ENCODE results near the gene NTNG1. TPM values are rescaled to one million over a fixed set of nuclear protein-coding genes. Genes with fewer than 3 reads are reported as not detected.

The NTNG1 gene
- total and polyA plus RNA-seq, 4 donors: 0.72 to 26.7 (median 3.9) TPM

DNA sequence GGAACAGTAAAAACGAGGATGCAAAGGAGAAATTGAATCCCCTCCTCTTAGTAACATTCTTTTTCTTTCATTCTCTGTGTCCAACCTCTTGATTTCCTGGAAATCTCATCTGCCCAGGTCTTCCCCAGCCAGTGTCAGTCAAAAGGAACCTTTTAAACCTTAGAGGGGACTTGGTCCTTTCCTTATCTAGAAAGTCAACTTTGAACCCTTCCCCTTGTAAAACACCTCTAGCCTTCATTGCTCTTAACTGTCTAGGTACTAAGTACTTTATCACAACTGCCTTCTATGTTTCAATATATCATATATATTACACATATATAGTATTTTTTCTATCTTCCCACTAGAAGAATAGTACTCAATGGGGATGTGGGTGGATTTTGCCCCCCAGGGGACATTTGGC lies 282.1 kb downstream of the NTNG1 start:
- H3K4me1 ChIP-seq (ENCODE audit: control insufficient read depth in 5 of 5, insufficient read depth in 5 of 5, low read length in 5 of 5): no peaks in the 10 kb centered on the region
- no peaks in the 10 kb centered on the region for H3K36me3 ChIP-seq (ENCODE audit: control insufficient read depth in 4 of 4, insufficient read depth in 4 of 4, low read length in 4 of 4)
- DNase-seq: no peak
- H3K27me3 ChIP-seq (ENCODE audit: control insufficient read depth in 3 of 3, insufficient read depth in 3 of 3, low read length in 2 of 3): no peaks in the 10 kb centered on the region
- WGBS, 2 donors: 73 to 84% methylated on average over 1 of the region's 1 CpG
- TF ChIP-seq, protein P1, sequence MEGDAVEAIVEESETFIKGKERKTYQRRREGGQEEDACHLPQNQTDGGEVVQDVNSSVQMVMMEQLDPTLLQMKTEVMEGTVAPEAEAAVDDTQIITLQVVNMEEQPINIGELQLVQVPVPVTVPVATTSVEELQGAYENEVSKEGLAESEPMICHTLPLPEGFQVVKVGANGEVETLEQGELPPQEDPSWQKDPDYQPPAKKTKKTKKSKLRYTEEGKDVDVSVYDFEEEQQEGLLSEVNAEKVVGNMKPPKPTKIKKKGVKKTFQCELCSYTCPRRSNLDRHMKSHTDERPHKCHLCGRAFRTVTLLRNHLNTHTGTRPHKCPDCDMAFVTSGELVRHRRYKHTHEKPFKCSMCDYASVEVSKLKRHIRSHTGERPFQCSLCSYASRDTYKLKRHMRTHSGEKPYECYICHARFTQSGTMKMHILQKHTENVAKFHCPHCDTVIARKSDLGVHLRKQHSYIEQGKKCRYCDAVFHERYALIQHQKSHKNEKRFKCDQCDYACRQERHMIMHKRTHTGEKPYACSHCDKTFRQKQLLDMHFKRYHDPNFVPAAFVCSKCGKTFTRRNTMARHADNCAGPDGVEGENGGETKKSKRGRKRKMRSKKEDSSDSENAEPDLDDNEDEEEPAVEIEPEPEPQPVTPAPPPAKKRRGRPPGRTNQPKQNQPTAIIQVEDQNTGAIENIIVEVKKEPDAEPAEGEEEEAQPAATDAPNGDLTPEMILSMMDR (IDR thresholded peaks at IDR 0.05; ENCODE audit: control extremely low read depth, extremely low read depth): no peak
- H3K4me3 ChIP-seq: no peak overlapping the region
- H3K9ac ChIP-seq (ENCODE audit: insufficient read depth in 1 of 2, low read length in 2 of 2): no peak overlapping the region
- no peak for ATAC-seq (ENCODE audit: insufficient read depth, low FRiP score)
- H3K27ac ChIP-seq (ENCODE audit: low read depth in 1 of 2, low read length in 1 of 2): no peak overlapping the region
- no peaks in the 10 kb centered on the region for H3K9me3 ChIP-seq (ENCODE audit: control insufficient read depth in 4 of 4, insufficient read depth in 3 of 4, low read length in 3 of 4)

DNA sequence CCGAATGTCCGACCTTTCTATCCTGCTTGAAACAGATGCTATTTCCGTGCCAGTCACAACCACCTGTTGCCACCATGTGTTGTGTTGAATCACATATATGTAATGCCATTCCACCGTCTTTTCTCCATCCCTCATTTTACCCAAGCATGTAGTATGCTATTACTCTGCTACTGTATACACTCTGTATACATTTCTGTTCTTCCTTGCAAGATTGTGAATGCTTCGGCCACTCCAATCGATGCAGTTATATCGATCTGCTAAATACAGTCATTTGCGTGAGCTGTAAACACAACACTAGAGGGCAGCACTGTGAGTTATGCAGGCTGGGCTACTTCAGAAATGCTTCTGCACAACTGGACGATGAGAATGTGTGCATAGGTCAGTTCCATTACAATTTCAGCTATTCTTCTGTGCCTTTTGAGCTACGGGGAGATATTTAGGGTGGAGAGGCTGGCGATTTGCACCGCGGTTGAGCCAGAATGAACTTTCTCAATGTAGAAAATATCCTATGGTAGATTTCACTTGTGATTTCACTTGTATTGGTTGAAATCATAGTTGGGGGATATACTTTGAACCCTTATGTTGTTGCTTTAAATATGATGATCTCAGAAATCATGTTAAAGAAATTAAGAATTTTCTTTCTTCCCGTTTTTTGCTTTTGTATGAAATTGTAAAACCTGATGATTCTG lies 289.8 kb downstream of the NTNG1 start:
- no peaks in the 10 kb centered on the region for H3K36me3 ChIP-seq (ENCODE audit: control insufficient read depth in 4 of 4, insufficient read depth in 4 of 4, low read length in 4 of 4)
- no peak for ATAC-seq (ENCODE audit: insufficient read depth, low FRiP score)
- peak in 2 of 3 donors; percentile 18 to 44 for DNase-seq

DNA sequence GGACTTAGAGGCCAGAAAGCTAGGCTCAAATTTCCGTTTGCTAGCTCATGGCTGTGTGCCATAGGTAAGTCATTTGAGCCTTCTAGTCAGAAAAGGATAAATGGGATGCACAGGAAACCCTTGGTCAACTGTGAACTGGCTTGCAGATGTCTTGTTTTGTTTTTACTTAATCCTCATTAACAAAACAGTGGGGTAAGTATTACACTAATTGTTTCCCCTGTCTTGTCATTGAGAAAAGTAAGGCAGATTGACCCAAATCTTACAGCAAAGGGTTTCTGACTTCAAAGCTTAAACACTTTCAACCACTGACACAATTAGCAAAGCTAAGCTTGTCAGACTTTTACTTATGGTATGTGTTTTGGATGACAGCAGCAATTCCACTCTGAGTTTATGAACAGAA lies 291.3 kb downstream of the NTNG1 start:
- no peaks in the 10 kb centered on the region for H3K9me3 ChIP-seq (ENCODE audit: control insufficient read depth in 4 of 4, insufficient read depth in 3 of 4, low read length in 3 of 4)
- DNase-seq (peak in 1 of 3 donors; percentile 40), ATAC-seq (ENCODE audit: insufficient read depth, low FRiP score) (no peak)
- 54 to 74% methylated on average over 1 of the region's 1 CpG for WGBS, 2 donors
- no peaks in the 10 kb centered on the region for H3K36me3 ChIP-seq (ENCODE audit: control insufficient read depth in 4 of 4, insufficient read depth in 4 of 4, low read length in 4 of 4)
- H3K4me1 ChIP-seq (ENCODE audit: control insufficient read depth in 5 of 5, insufficient read depth in 5 of 5, low read length in 5 of 5): peaks cover 0 to 9% (median 3%) of the 10 kb centered on the region in 5 donors
- H3K27me3 ChIP-seq (ENCODE audit: control insufficient read depth in 3 of 3, insufficient read depth in 3 of 3, low read length in 2 of 3): no peaks in the 10 kb centered on the region
- TF ChIP-seq, protein P1 (IDR thresholded peaks at IDR 0.05; ENCODE audit: control extremely low read depth, extremely low read depth): no peak
- H3K4me3 ChIP-seq: no peak overlapping the region
- no peak overlapping the region for H3K9ac ChIP-seq (ENCODE audit: insufficient read depth in 1 of 2, low read length in 2 of 2)
- H3K27ac ChIP-seq (ENCODE audit: low read depth in 1 of 2, low read length in 1 of 2): no peak overlapping the region

More for the DNA sequence above, 289.8 kb downstream of the NTNG1 start:
- Histone ChIP-seq H3K4me1 (ENCODE audit: control insufficient read depth in 5 of 5, insufficient read depth in 5 of 5, low read length in 5 of 5) (peaks cover 0 to 9% (median 3%) of the 10 kb centered on the region in 5 donors), H3K9ac (ENCODE audit: insufficient read depth in 1 of 2, low read length in 2 of 2) (no peak overlapping the region), H3K27ac (ENCODE audit: low read depth in 1 of 2, low read length in 1 of 2) (no peak overlapping the region), H3K9me3 (ENCODE audit: control insufficient read depth in 4 of 4, insufficient read depth in 3 of 4, low read length in 3 of 4) (no peaks in the 10 kb centered on the region), H3K27me3 (ENCODE audit: control insufficient read depth in 3 of 3, insufficient read depth in 3 of 3, low read length in 2 of 3) (no peaks in the 10 kb centered on the region), H3K4me3 (no peak overlapping the region)
- WGBS, 2 donors: 59 to 64% methylated on average over 14 of the region's 14 CpGs
- TF ChIP-seq, protein P1 (IDR thresholded peaks at IDR 0.05; ENCODE audit: control extremely low read depth, extremely low read depth): no peak
